HT1080 (cell line): ENCODE results near the gene TECRL. TPM values are rescaled to one million over a fixed set of nuclear protein-coding genes. Genes with fewer than 3 reads are reported as not detected.
A peak's percentile ranks its signal among the peaks of the same experiment; 100 is the strongest.

ENCODE experiments used
- DNase-seq: peaks from one replicate; pipeline ENCODE4 v3.0.0-alpha.2; 2015; ENCODE audit warnings: low read depth
- small RNA-seq: library from RNA; depleted of rRNA; stranded (forward); fragments of <200 nt; gene quantifications from one replicate; pipeline ENCODE3, GENCODE V24; 2014
- total RNA-seq: library from RNA; depleted of rRNA; stranded (reverse); fragments of >200 nt; shearing (Covaris generic); gene quantifications from 2 replicates; pipeline ENCODE4 v1.2.3, GENCODE V29; 2014

Gene TECRL
- total RNA-seq, 1 experiment from 2014 or later, result not detected

DNA sequence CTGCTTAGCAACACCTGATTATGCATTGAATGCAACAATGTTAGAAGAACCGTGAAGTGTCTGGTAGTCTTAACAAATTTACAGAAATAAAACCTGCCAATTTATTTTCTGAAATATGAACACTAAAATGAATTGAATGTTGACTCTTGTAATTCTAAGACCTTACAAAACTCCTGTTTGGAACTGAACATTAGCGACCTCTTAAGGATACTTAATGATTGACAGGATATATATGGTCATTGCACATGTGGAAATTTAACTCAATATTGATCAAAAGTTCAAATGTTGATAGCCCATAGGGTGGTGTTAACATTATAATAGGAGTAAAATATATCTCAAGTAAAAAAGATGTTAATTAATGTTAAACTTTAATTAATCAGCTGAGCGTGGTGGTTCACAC lies 79.1 kb downstream of the TECRL start:
- no peak for DNase-seq

DNA sequence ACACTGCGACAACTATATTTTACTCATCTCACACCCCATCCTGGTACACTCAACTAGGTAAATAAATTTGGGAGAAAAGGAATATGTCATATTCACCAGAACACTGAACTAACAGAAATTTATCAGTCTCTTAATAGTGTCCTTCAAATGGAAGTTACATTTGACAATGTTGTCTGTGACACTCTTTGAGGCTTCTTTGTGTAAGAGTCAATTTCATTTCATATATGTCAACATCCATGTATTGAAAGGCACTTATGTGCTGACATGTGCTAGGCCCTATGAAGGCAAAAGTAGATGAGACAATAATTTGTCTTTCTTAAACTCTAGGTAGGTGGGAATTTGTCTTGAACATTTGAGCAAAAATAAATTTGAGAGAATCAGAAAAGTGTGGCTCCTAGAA lies 82.0 kb downstream of the TECRL start:
- no peak for DNase-seq

DNA sequence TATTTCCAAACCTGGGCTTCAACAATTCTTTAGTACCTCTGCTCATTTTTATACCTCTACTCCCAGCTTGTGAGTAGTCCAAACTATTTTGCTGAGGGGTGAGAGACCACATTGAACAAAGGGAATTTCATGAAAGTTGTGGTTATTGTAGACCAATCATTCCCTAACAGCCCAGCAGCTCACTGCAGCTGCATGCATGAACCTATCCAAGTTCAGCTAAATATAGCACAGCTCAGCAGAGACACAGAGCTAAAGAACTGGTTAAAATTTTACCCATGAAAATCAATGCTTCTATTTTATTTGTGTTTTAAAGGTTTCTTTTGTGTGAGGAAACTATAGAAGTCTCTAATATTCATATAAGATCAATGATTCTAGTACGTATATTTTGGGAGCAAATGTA lies 82.7 kb downstream of the TECRL start:
- DNase-seq, result no peak

DNA sequence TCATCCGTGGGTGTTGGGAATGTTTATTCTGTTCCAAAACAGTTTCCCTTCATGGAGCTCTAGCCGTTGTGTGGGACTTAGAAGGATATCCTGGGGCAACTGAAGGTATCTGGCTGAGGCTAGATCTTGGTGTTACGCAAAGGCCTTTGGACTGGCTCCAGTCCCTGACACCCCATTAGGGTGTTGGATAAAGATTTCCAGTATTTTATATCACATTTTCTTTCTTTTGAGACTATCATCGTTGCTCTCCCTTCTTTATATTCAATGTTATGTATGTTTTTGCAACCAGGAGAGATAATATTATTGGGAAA lies 103.0 kb downstream of the TECRL start:
- no peak for DNase-seq

DNA sequence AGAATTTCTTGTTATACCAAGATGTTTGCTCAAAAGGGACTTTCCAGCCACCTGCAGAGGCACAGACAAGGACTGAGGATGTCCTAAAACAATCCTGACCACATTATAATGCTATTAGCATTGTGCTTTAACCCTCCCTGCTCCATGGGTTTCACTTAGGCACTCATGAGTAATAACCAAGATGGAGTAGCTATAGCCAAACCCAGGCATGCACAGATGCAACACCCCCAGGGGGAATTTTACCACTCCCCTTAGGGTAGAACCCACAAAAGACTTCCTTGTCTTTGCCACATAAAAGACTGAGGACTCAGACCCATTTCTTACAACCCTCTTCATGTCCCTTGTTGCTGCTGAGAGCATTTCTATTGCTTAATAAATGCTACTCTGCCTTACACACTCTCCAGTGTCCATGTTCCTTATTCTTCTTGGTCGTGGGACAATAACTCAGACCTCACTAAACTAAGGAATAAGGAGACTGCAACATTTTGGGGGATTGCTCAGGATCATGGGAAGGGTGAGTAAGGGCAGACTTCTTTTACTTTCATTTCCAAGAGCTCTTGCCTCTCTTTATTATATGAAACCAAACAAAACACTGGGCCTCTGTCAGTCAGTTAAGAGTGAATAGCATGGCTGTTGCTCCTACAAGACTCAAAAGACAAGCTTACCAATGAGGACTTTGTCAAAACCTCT lies 103.5 kb downstream of the TECRL start:
- no peak for DNase-seq

DNA sequence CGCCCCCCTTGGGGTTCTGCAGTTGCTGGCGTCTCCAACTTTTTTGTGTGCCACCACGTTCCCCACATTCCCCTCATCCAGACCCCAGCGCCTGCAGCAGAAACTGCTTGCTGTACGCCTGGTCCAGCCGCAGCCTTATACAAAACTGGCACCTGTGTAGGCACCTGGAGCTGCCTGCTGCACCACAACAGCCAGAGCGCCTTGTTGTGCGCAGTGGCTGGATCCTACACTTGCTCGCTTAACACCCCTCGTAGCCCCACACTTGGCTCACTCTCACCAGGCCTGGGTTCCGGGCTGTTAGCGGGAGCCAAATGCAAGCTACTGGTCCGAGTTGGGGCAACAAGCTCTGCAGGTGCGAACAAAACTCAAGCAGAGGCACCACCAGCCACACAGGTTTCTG lies 136.8 kb downstream of the TECRL start:
- DNase-seq, result no peak

DNA sequence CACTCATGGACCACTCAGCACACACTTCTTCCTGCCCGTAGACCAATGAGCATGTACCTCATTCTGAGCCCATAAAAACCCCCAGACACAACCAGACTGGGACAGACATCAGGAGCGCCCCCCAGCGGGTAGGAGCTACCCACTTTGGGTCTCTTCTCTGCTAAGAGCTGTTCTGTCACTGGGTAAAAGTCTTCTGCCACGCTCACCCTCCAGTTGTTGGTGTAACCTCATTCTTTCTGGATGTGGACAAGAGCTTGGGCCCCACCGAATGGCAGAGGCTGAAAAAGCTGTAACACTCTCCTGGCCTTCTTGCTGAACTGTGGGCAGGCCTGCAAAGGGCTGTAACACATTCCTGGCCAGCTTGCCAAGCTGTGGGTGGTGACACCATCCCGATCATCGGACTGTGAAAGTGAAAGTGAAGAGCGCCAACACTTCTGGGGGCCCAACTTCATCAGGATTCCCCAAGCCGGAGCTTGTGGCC lies 137.6 kb downstream of the TECRL start:
- DNase-seq, result peak; percentile 67

DNA sequence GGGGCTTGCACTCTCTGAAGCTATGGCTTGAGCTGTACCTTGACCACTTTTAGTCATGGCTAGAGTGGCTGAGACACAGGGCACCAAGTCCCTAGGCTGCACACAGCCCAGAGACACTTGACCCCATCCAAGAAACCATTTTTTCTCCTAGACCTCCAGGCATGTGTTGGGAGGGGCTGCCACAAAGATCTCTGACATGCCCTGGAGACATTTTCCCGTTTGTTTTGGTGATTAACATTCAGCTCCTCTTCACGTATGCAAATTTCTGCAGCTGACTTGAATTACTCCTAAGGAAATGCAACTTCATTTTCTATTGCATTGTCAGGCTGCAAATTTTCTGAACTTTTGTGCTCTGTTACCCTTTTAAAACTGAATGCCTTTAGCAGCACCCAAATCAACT lies 142.6 kb downstream of the TECRL start:
- no peak for DNase-seq

DNA sequence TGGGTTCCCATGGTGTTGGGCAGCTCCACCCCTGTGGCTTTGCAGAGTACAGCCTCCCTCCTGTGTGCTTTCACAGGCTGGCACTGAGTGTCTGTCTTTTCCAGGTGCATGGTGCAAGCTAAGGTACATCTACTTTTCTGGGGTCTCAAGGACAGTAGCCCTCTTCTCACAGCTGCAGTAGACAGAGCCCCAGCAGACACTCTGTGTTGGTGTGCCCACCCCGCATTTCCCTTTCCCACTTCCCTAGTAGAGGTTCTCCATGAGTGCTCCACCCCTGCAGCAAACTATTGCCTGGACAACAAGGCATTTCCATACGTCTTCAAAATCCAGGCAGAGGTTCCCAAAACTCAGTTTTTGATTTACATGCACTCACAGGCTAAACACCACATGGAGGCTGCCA lies 143.0 kb downstream of the TECRL start:
- no peak for DNase-seq

DNA sequence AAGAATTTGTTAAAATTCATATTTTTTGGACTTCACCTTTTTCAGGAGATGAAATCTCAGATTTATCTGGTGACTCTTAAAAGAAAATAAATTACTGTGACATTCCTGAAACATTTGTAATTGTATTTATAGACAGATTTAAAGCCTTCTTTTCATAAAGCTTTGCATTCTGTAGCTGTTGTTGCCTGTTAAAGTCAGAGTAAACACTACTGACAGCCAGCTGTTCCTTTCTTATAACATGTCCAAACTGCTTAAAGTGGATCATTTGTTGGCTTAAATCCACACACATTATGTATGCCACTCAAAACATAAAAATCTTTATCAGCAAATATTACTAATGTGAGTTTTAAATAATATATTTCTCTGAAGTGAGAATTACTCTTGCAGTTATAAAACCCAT lies 157.5 kb downstream of the TECRL start:
- no peak for DNase-seq

DNA sequence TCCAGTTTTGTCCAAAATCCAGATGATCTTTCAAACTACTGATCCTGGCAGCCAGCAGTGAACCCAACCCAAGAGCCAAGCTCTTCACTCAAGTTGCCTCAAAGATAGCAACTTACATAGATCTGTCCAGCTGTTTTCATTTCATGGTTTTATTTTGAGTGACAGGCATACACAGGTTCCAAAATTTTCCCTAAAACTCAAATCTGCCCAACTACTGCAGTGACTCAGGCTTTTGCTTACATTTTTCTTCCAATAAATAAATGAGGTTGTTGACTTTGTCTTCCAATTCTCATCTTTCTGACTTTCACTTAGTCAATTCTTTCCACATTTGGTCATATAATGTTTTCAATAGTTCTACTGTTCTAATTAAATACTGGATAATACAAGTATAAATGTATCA lies 158.8 kb downstream of the TECRL start:
- no peak for DNase-seq

DNA sequence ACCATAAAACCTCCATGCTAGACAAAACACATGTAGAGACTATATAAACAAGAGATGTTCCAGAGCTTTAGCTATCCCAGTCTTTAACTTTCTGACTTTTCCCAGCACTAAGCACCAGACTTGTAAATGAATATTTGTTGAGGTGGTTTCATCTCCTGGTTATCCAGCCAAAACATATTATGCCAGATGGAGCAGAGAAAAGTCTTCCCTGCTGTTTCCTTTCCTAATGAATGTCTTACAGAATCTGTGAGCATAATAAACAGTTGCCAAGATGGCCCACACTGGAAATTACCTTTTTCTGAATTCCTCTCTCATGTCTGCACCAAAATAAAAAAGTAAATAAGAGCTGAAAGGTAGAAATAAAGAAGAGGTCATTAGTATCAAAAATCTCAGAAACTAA lies 159.2 kb downstream of the TECRL start:
- DNase-seq, result no peak

DNA sequence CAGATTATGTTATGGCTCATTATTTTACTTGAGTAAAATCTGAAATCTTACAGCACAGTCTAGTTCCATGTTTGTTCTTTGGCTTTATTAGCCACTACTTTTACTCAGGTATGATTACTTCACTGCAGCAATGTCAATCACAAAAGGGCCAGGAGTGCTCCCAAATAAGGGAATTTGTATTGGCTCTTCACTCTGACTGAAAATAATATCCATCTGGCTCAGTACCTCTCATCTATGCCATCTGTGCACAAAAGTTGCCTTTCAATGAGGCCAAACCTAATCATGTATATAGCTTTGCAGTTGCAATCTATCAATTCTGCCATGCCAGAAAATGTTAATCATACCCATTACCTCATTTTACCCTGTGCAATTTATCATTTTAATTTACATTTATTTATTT lies 161.1 kb downstream of the TECRL start:
- DNase-seq, result no peak

DNA sequence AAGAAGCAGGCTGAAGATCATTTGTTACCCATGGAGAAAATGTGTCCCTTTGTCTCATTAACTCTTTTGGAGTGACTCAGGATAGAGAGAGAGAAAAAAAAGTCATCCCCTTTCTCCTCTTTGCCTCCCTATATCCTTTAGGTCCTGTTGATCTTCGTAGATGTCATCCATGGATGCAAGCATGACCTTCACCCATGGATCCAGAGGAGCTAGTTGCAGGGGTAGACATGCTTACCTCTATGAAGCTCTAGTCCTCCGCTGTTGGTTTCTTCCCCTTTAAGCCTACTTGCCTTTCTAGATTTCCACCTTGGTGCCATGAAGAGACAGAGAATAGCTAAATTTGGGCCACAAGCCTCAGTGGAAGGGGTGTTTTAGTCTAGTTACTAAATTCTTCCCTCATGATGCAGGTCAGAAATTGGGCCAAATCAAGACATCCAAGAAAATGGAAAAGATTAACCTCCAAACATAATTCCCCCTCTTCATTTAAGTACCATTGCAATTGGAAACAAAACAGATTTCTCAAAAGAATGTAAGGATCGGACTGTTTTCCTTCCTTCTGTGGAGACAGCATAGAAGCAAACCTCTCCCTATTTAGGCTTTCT lies 178.4 kb downstream of the TECRL start:
- DNase-seq, result no peak

Small RNA genes within 50 kb of the gene (small RNA-seq; reads per million reads assigned to genes)
- gene RNU6-191P, result not detected
